H1 (cell line): ENCODE measurements around the gene VPS13D. TPM values are rescaled to one million over a fixed set of nuclear protein-coding genes. Genes with fewer than 3 reads are reported as not detected.

Experiments used
- CBX5 ChIP-seq: fragments of 300-800, 300-1000 bp; sonication (generic); IDR thresholded peaks from 2 replicates; pipeline ENCODE4 v1.7.1; 2016; ENCODE audit warnings: antibody characterized with exemption, low read length, low read depth
- CTCF ChIP-seq, 3 experiments: IDR thresholded peaks; 1 replicate in 2 of 3; 2 replicates in 1 of 3; pipeline versions ENCODE4 v1.5.1 to v1.6.1; 2011; ENCODE audit warnings: low read length in 3 of 3, mild to moderate bottlenecking in 3 of 3, inconsistent platforms in 2 of 3, low read depth in 1 of 3, moderate library complexity in 1 of 3; ENCODE audit not compliant: insufficient read depth in 1 of 3; ENCODE audit errors: control extremely low read depth in 1 of 3
- GABPA ChIP-seq: IDR thresholded peaks from 2 replicates; pipeline ENCODE4 v1.6.1; 2011; ENCODE audit warnings: mild to moderate bottlenecking, low read length, moderate library complexity, borderline replicate concordance; ENCODE audit not compliant: insufficient read depth
- PHF8 ChIP-seq: fragments of 200-600 bp; sonication (generic); conservative IDR thresholded peaks from 2 replicates; pipeline ENCODE4 v1.7.1; 2012; ENCODE audit warnings: low read depth, mild to moderate bottlenecking, inconsistent platforms, low read length, moderate library complexity
- TEAD4 ChIP-seq: IDR thresholded peaks from 2 replicates; pipeline ENCODE4 v1.6.1; 2012; ENCODE audit warnings: low read depth, low read length, inconsistent platforms, mixed read lengths
- polyA plus RNA-seq, 7 experiments: library from polyadenylated mRNA; depleted of rRNA in 3 of 7; stranded (reverse) in 5 of 7; unstranded in 2 of 7; fragments of >200 nt in 5 of 7; fragments of 200-250 nt in 2 of 7; gene quantifications; 1 replicate in 5 of 7; 2 replicates in 1 of 7; 4 replicates in 1 of 7; pipeline versions ENCODE4 v1.2.1 to v1.2.3, GENCODE V29; 2011 to 2013; ENCODE audit warnings: missing spikeins in 2 of 7, mixed read lengths in 2 of 7
- total RNA-seq: library from RNA; stranded (reverse); fragmentation: NEBNext Ultra II Directional; extraction: Animal tissue kit (Norgen Biotek cat#: 25700); gene quantifications from 2 replicates; pipeline ENCODE4 v1.2.1, GENCODE V29; 2021
- TF ChIP-seq, protein P1 (sequence below): IDR thresholded peaks from 2 replicates; pipeline ENCODE4 v1.6.1; 2012; ENCODE audit warnings: inconsistent platforms

The VPS13D gene
- total and polyA plus RNA-seq, 2 of the 8 experiments (the other 6 are each of a cell fraction or from before 2014, with no cell fraction given), result 10.9 to 31.2 TPM

- no peak for TF ChIP-seq CTCF (IDR thresholded peaks at IDR 0.05; ENCODE audit: control extremely low read depth in 1 of 3, insufficient read depth in 1 of 3, low read depth in 1 of 3, low read length in 3 of 3)
- no peak for TF ChIP-seq PHF8
- no peak for TF ChIP-seq TEAD4
- TF ChIP-seq CBX5, result no peak
- TF ChIP-seq GABPA, result no peak
- TF ChIP-seq, protein P1, sequence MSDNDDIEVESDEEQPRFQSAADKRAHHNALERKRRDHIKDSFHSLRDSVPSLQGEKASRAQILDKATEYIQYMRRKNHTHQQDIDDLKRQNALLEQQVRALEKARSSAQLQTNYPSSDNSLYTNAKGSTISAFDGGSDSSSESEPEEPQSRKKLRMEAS, result no peak
These were observed 86.5 kb downstream of the VPS13D start (continued) for GRCh38 chr1:12316331-12316730.
